GM23338 (cell line): Measurements from ENCODE around the gene PPP1R10. TPM values are rescaled to one million over a fixed set of nuclear protein-coding genes. Genes with fewer than 3 reads are reported as not detected.

Experiments used
- ATAC-seq: fragments of 200-7000 bp; cut with Tn5 transposase; 3 replicates; pipeline ENCODE4 v1.9.1; 2020
- DNase-seq: peaks from one replicate; pipeline ENCODE4 v3.0.0-alpha.2; 2015; ENCODE audit warnings: low spot score
- H2AFZ ChIP-seq: fragments of 200-600 bp; sonication (generic); 2 replicates; pipeline ENCODE4 v1.8.0; 2016; ENCODE audit warnings: antibody characterized with exemption, mild to moderate bottlenecking, moderate library complexity
- H3F3A ChIP-seq: fragments of 200-600 bp; sonication (generic); replicated peaks from 2 replicates; pipeline ENCODE4 v1.8.0; 2017; ENCODE audit warnings: antibody characterized with exemption, mixed run types, low read depth
- H3K27ac ChIP-seq: fragments of 200-600 bp; sonication (generic); 2 replicates; pipeline ENCODE4 v1.6.1; 2016; ENCODE audit warnings: low read depth
- H3K27me3 ChIP-seq: fragments of 200-600 bp; sonication (generic); 2 replicates; pipeline ENCODE4 v1.8.0; 2016; ENCODE audit warnings: mild to moderate bottlenecking, mixed run types, moderate library complexity; ENCODE audit not compliant: insufficient read depth
- H3K36me3 ChIP-seq: fragments of 200-600 bp; sonication (generic); 2 replicates; pipeline ENCODE4 v1.8.0; 2016; ENCODE audit warnings: mild to moderate bottlenecking; ENCODE audit not compliant: insufficient read depth
- H3K4me1 ChIP-seq: fragments of 200-600 bp; sonication (generic); 2 replicates; pipeline ENCODE4 v1.8.0; 2016; ENCODE audit warnings: mild to moderate bottlenecking, moderate library complexity; ENCODE audit not compliant: insufficient read depth
- H3K4me2 ChIP-seq: fragments of 200-600 bp; sonication (generic); 2 replicates; pipeline ENCODE4 v1.7.1; 2017; ENCODE audit warnings: mixed run types
- H3K4me3 ChIP-seq: fragments of 200-600 bp; sonication (generic); 2 replicates; pipeline ENCODE4 v1.6.1; 2016; ENCODE audit warnings: mixed run types
- H3K79me2 ChIP-seq: fragments of 200-600 bp; sonication (generic); replicated peaks from 2 replicates; pipeline ENCODE4 v1.8.0; 2017; ENCODE audit warnings: mild to moderate bottlenecking; ENCODE audit not compliant: insufficient read depth
- H3K9me2 ChIP-seq: fragments of 200-600 bp; sonication (generic); 2 replicates; pipeline ENCODE4 v1.8.0; 2017; ENCODE audit not compliant: insufficient read depth
- H4K20me1 ChIP-seq: fragments of 200-600 bp; sonication (generic); replicated peaks from 2 replicates; pipeline ENCODE4 v1.8.0; 2017; ENCODE audit warnings: mild to moderate bottlenecking; ENCODE audit not compliant: insufficient read depth
- H3K27ac Mint-ChIP-seq: 2 replicates; pipeline ENCODE4 v1.8.0; 2020; ENCODE audit warnings: inconsistent platforms, mild to moderate bottlenecking, moderate library complexity, mixed read lengths
- H3K27me3 Mint-ChIP-seq: 3 replicates; pipeline ENCODE4 v1.8.0; 2022; ENCODE audit warnings: low read depth, mild to moderate bottlenecking, moderate library complexity, mixed read lengths, inconsistent platforms; ENCODE audit not compliant: insufficient read depth, poor library complexity
- H3K36me3 Mint-ChIP-seq: 3 replicates; pipeline ENCODE4 v1.8.0; 2021; ENCODE audit warnings: low read depth, mild to moderate bottlenecking, inconsistent platforms, moderate library complexity, mixed read lengths
- H3K4me1 Mint-ChIP-seq: 3 replicates; pipeline ENCODE4 v1.8.0; 2020; ENCODE audit warnings: mild to moderate bottlenecking, inconsistent platforms, mixed read lengths
- H3K4me3 Mint-ChIP-seq: 3 replicates; pipeline ENCODE4 v1.8.0; 2021; ENCODE audit warnings: moderate library complexity, mild to moderate bottlenecking, inconsistent platforms, mixed read lengths
- H3K9me3 Mint-ChIP-seq: 3 replicates; pipeline ENCODE4 v1.8.0; 2020; ENCODE audit warnings: moderate library complexity, mild to moderate bottlenecking, inconsistent platforms, mixed read lengths
- CREB1 ChIP-seq: fragments of 250-450 bp; sonication (Bioruptor Pico); IDR thresholded peaks from 2 replicates; pipeline ENCODE4 v1.5.0; 2020; ENCODE audit warnings: low read depth, mild to moderate bottlenecking, moderate library complexity
- EZH2 ChIP-seq: fragments of 200-600 bp; sonication (generic); IDR thresholded peaks from one replicate; pipeline ENCODE4 v1.8.0; 2017; ENCODE audit warnings: antibody characterized with exemption, mild to moderate bottlenecking, low read depth; ENCODE audit not compliant: unreplicated experiment
- EZH2phosphoT487 ChIP-seq: fragments of 200-600 bp; sonication (generic); IDR thresholded peaks from one replicate; pipeline ENCODE4 v1.8.1; 2018; ENCODE audit warnings: antibody characterized with exemption; ENCODE audit not compliant: unreplicated experiment
- JUNB ChIP-seq: IDR thresholded peaks from one replicate; pipeline ENCODE4 v1.6.1; 2016; ENCODE audit warnings: antibody characterized with exemption; ENCODE audit not compliant: unreplicated experiment
- NANOG ChIP-seq: IDR thresholded peaks from 2 replicates; pipeline ENCODE4 v1.6.1; 2016; ENCODE audit warnings: antibody characterized with exemption, borderline replicate concordance
- POLR2AphosphoS5 ChIP-seq: IDR thresholded peaks from 2 replicates; pipeline ENCODE4 v1.6.1; 2016; ENCODE audit warnings: antibody characterized with exemption, low read depth
- STAT1 ChIP-seq: IDR thresholded peaks from one replicate; pipeline ENCODE4 v1.6.1; 2016; ENCODE audit warnings: antibody characterized with exemption; ENCODE audit not compliant: unreplicated experiment
- ZNF114 ChIP-seq: fragments of 250-450 bp; sonication (Bioruptor Pico); IDR thresholded peaks from 2 replicates; pipeline ENCODE4 v1.5.0; 2020; ENCODE audit warnings: mild to moderate bottlenecking, moderate library complexity
- ZNF331 ChIP-seq: fragments of 250-450 bp; sonication (Bioruptor Pico); IDR thresholded peaks from 2 replicates; pipeline ENCODE4 v1.5.0; 2020; ENCODE audit warnings: low read depth, mild to moderate bottlenecking, moderate library complexity
- polyA plus RNA-seq: library from polyadenylated mRNA; unstranded; fragments of >200 nt; fragmentation: Nextera tagmentation; extraction: Ambion mirVana; gene quantifications from 2 replicates; pipeline ENCODE4 v1.2.1, GENCODE V29; 2016
- total RNA-seq: library from RNA; depleted of rRNA; stranded (reverse); fragments of >200 nt; shearing (Covaris generic); gene quantifications from 2 replicates; pipeline ENCODE4 v1.2.3, GENCODE V29; 2014
- TF ChIP-seq, protein P1 (sequence below): IDR thresholded peaks from one replicate; pipeline ENCODE4 v1.6.1; 2018; ENCODE audit warnings: antibody characterized with exemption; ENCODE audit not compliant: unreplicated experiment
- TF ChIP-seq, protein P2 (sequence below): fragments of 250-450 bp; sonication (Bioruptor Pico); IDR thresholded peaks from 2 replicates; pipeline ENCODE4 v1.5.0; 2020; ENCODE audit warnings: mild to moderate bottlenecking, moderate library complexity
- TF ChIP-seq, protein P3 (sequence below): IDR thresholded peaks from 2 replicates; pipeline ENCODE4 v1.6.1; 2016; ENCODE audit warnings: antibody characterized with exemption
- TF ChIP-seq, protein P4 (sequence below), 2 experiments: fragments of 200-600 bp in 1 of 2; sonication (generic) in 1 of 2; conservative IDR thresholded peaks; 2 replicates each; pipeline versions ENCODE4 v1.5.1 to v1.6.1; 2016 to 2017; ENCODE audit warnings: antibody characterized with exemption in 2 of 2, low read depth in 2 of 2, mild to moderate bottlenecking in 2 of 2, moderate library complexity in 1 of 2

PPP1R10 gene
- total and polyA plus RNA-seq, 2 experiments from 2014 or later = 41.3 to 42.9 TPM

DNA sequence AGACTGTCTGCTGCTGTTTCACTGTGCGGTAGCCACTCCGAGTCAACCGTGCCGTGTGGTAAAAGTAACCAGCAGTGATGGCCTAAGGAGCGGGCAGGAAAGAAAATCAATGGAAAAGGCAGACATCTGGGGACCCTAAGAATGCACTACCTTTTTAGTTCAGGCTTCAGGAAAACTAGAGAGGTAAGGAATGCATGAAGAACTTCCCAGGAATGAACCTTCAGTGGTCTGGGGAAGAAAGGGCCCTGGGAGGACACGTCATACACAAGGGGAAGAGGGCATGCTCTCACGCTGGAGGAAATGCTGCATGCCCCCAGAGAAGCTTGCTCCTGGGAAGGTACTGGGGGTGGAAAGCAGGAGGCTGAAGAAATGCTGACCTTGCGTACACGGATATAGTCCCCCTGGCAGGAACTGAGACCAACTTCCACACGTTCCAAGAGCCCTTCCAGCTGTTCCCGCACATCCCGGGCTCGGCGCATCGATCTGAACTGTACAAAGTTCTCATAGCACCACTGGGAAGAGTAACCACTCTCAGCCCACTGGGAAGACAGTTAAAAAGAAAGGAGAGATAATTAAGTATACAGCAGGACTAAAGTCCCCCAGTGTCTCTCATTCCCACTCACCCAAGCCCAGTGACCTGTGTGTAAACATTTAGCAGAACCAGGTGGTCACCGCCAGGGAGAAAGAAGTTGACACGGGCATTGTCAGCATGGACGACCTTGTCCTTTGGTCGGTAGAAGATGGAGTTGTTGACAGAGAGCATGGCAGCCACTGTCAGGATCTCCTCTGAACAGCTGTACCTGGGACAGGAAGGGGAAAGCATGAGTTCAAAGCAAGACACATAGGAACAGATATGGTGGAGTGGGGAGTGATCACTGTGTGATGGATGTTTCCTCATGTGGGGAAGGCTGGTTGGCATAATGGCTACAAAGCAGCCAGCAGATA is 38.0 kb upstream of the PPP1R10 start:
- Mint-ChIP-seq H3K4me1 (no peaks in the 10 kb centered on the region), H3K36me3 (peaks cover 80% of the 10 kb centered on the region), H3K4me3 (no peak overlapping the region), H3K9me3 (no peaks in the 10 kb centered on the region), H3K27me3 (peaks cover 9% of the 10 kb centered on the region), H3K27ac (no peak overlapping the region)
- H2AFZ ChIP-seq = no peak overlapping the region
- H3K27me3 ChIP-seq = no peaks in the 10 kb centered on the region
- H3K4me3 ChIP-seq = no peak overlapping the region
- no peak for ATAC-seq
- peaks cover 7% of the 10 kb centered on the region; the same call in 1 of the 2 replicates for H3F3A ChIP-seq
- peaks cover 3% of the 10 kb centered on the region; the same call in 1 of the 2 replicates for H4K20me1 ChIP-seq
- peaks cover 25% of the 10 kb centered on the region for H3K36me3 ChIP-seq
- no peak overlapping the region for H3K4me2 ChIP-seq
- no peak overlapping the region for H3K27ac ChIP-seq
- no peaks in the 10 kb centered on the region for H3K9me2 ChIP-seq
- no peak for TF ChIP-seq POLR2AphosphoS5
- TF ChIP-seq ZNF114 (CRISPR knock-in tag) = no peak
- TF ChIP-seq JUNB = no peak
- TF ChIP-seq CREB1 (CRISPR knock-in tag) = no peak
- TF ChIP-seq, protein P1, sequence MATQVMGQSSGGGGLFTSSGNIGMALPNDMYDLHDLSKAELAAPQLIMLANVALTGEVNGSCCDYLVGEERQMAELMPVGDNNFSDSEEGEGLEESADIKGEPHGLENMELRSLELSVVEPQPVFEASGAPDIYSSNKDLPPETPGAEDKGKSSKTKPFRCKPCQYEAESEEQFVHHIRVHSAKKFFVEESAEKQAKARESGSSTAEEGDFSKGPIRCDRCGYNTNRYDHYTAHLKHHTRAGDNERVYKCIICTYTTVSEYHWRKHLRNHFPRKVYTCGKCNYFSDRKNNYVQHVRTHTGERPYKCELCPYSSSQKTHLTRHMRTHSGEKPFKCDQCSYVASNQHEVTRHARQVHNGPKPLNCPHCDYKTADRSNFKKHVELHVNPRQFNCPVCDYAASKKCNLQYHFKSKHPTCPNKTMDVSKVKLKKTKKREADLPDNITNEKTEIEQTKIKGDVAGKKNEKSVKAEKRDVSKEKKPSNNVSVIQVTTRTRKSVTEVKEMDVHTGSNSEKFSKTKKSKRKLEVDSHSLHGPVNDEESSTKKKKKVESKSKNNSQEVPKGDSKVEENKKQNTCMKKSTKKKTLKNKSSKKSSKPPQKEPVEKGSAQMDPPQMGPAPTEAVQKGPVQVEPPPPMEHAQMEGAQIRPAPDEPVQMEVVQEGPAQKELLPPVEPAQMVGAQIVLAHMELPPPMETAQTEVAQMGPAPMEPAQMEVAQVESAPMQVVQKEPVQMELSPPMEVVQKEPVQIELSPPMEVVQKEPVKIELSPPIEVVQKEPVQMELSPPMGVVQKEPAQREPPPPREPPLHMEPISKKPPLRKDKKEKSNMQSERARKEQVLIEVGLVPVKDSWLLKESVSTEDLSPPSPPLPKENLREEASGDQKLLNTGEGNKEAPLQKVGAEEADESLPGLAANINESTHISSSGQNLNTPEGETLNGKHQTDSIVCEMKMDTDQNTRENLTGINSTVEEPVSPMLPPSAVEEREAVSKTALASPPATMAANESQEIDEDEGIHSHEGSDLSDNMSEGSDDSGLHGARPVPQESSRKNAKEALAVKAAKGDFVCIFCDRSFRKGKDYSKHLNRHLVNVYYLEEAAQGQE = no peak
- no peak for TF ChIP-seq STAT1
- TF ChIP-seq EZH2phosphoT487 = no peak
- TF ChIP-seq, protein P2, sequence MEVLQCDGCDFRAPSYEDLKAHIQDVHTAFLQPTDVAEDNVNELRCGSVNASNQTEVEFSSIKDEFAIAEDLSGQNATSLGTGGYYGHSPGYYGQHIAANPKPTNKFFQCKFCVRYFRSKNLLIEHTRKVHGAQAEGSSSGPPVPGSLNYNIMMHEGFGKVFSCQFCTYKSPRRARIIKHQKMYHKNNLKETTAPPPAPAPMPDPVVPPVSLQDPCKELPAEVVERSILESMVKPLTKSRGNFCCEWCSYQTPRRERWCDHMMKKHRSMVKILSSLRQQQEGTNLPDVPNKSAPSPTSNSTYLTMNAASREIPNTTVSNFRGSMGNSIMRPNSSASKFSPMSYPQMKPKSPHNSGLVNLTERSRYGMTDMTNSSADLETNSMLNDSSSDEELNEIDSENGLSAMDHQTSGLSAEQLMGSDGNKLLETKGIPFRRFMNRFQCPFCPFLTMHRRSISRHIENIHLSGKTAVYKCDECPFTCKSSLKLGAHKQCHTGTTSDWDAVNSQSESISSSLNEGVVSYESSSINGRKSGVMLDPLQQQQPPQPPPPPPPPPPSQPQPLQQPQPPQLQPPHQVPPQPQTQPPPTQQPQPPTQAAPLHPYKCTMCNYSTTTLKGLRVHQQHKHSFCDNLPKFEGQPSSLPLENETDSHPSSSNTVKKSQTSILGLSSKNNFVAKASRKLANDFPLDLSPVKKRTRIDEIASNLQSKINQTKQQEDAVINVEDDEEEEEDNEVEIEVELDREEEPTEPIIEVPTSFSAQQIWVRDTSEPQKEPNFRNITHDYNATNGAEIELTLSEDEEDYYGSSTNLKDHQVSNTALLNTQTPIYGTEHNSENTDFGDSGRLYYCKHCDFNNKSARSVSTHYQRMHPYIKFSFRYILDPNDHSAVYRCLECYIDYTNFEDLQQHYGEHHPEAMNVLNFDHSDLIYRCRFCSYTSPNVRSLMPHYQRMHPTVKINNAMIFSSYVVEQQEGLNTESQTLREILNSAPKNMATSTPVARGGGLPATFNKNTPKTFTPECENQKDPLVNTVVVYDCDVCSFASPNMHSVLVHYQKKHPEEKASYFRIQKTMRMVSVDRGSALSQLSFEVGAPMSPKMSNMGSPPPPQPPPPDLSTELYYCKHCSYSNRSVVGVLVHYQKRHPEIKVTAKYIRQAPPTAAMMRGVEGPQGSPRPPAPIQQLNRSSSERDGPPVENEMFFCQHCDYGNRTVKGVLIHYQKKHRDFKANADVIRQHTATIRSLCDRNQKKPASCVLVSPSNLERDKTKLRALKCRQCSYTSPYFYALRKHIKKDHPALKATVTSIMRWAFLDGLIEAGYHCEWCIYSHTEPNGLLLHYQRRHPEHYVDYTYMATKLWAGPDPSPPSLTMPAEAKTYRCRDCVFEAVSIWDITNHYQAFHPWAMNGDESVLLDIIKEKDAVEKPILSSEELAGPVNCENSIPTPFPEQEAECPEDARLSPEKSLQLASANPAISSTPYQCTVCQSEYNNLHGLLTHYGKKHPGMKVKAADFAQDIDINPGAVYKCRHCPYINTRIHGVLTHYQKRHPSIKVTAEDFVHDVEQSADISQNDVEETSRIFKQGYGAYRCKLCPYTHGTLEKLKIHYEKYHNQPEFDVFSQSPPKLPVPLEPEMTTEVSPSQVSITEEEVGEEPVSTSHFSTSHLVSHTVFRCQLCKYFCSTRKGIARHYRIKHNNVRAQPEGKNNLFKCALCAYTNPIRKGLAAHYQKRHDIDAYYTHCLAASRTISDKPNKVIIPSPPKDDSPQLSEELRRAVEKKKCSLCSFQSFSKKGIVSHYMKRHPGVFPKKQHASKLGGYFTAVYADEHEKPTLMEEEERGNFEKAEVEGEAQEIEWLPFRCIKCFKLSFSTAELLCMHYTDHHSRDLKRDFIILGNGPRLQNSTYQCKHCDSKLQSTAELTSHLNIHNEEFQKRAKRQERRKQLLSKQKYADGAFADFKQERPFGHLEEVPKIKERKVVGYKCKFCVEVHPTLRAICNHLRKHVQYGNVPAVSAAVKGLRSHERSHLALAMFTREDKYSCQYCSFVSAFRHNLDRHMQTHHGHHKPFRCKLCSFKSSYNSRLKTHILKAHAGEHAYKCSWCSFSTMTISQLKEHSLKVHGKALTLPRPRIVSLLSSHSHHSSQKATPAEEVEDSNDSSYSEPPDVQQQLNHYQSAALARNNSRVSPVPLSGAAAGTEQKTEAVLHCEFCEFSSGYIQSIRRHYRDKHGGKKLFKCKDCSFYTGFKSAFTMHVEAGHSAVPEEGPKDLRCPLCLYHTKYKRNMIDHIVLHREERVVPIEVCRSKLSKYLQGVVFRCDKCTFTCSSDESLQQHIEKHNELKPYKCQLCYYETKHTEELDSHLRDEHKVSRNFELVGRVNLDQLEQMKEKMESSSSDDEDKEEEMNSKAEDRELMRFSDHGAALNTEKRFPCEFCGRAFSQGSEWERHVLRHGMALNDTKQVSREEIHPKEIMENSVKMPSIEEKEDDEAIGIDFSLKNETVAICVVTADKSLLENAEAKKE (CRISPR knock-in tag) = no peak
- TF ChIP-seq, protein P3, sequence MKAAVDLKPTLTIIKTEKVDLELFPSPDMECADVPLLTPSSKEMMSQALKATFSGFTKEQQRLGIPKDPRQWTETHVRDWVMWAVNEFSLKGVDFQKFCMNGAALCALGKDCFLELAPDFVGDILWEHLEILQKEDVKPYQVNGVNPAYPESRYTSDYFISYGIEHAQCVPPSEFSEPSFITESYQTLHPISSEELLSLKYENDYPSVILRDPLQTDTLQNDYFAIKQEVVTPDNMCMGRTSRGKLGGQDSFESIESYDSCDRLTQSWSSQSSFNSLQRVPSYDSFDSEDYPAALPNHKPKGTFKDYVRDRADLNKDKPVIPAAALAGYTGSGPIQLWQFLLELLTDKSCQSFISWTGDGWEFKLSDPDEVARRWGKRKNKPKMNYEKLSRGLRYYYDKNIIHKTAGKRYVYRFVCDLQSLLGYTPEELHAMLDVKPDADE = no peak
- TF ChIP-seq NANOG = no peak
- no peak for TF ChIP-seq EZH2
- no peak for TF ChIP-seq ZNF331 (CRISPR knock-in tag)
- TF ChIP-seq, protein P4, sequence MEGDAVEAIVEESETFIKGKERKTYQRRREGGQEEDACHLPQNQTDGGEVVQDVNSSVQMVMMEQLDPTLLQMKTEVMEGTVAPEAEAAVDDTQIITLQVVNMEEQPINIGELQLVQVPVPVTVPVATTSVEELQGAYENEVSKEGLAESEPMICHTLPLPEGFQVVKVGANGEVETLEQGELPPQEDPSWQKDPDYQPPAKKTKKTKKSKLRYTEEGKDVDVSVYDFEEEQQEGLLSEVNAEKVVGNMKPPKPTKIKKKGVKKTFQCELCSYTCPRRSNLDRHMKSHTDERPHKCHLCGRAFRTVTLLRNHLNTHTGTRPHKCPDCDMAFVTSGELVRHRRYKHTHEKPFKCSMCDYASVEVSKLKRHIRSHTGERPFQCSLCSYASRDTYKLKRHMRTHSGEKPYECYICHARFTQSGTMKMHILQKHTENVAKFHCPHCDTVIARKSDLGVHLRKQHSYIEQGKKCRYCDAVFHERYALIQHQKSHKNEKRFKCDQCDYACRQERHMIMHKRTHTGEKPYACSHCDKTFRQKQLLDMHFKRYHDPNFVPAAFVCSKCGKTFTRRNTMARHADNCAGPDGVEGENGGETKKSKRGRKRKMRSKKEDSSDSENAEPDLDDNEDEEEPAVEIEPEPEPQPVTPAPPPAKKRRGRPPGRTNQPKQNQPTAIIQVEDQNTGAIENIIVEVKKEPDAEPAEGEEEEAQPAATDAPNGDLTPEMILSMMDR (conservative IDR thresholded peaks at IDR 0.05; ENCODE audit: low read depth in 2 of 2) = no peak
- no peaks in the 10 kb centered on the region for H3K4me1 ChIP-seq
- no peak for DNase-seq
- H3K79me2 ChIP-seq = no peaks in the 10 kb centered on the region
